ENCODE data around the gene XAB2.
"Not testable (repeated sequence)": the region's sequence is repeated elsewhere in the genome, so short reads cannot be mapped to it uniquely, and the experiment has no call there.

XAB2 gene

DNA sequence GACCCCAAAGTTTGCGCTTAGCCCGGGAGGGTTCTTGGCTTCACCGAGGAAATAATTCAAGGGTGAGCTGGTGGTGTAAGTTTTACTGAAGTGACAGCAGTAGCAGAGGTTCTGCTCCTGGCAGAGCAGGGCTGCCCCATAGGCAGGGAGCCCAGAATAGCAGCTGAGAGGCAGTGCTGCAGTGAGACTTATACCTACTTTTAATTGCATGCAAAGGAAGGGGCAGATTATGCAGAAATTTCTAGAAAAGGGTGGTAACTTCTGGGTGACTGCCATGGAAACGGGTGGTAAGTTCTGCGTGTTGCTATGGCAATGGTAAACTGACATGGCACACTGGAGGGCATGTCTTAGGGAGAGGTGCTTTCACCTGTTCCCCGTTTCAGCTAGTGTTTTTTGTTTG is 51.2 kb downstream of the XAB2 start:
- Mint-ChIP-seq H3K27ac (no peak overlapping the region), H3K4me3 (no peak overlapping the region), H3K9me3 (no peaks in the 10 kb centered on the region), H3K4me1 (ENCODE audit: low read depth) (peaks cover 14% of the 10 kb centered on the region), H3K36me3 (ENCODE audit: low read depth) (no peaks in the 10 kb centered on the region), H3K27me3 (peaks cover 53% of the 10 kb centered on the region)
- intact Hi-C loops (cut with micrococcal nuclease), result no loop called here

DNA sequence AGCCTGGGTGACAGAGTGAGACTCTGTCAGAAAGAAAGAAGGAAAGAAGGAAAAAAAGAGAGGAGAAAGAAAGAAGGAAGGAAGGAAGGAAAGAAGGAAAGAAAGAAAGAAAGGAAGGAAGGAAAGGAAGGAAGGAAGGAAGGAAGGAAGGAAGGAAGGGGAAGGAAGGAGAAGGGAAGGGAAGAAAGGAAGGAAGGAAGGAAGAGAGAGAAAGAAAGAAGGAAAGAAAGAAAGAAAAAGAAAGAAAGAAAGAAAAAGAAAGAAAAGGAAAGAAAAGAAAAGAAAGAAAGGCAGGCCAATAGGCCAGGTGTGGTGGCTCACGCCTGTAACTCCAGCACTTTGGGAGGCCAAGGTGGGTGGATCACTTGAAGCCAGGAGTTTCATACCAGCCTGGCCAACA is 51.9 kb downstream of the XAB2 start:
- H3K36me3 Mint-ChIP-seq (ENCODE audit: low read depth); H3K4me3 Mint-ChIP-seq; intact Hi-C loops (cut with micrococcal nuclease); H3K27ac Mint-ChIP-seq; H3K9me3 Mint-ChIP-seq: not testable (repeated sequence)
- Mint-ChIP-seq H3K4me1 (ENCODE audit: low read depth) (peaks cover 14% of the 10 kb centered on the region), H3K27me3 (peaks cover 48% of the 10 kb centered on the region)

DNA sequence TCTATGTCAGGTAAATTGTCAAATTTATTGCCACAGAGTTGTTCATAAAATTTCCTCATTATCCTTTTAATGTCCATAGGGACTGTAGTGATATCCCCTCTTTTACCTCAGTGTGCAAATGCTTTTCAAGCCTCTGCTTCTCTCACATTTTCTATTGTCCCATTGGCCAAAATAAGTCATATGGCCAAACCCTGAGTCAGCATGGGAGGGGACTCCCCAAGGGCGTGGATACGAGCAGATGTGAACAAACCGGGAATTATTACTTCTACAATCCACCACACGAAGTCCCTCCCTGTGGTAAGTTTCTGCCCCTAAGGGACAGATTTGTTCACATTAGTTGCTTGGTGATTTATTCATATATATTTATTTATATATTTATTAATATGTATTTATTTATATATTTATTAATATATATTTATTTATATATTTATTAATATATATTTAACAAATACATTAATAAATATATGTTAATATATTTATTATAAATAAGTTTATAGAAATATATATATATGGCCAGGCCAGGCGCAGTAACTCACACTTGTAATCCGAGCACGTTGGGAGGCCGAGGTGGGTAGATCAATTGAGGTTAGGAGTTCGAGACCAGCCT is 53.8 kb downstream of the XAB2 start:
- no peaks in the 10 kb centered on the region for H3K9me3 Mint-ChIP-seq
- intact Hi-C loops (cut with micrococcal nuclease), result no loop called here
- H3K27me3 Mint-ChIP-seq, result peaks cover 38% of the 10 kb centered on the region
- H3K4me3 Mint-ChIP-seq, result no peak overlapping the region
- no peak overlapping the region for H3K27ac Mint-ChIP-seq
- H3K4me1 Mint-ChIP-seq (ENCODE audit: low read depth), result peaks cover 14% of the 10 kb centered on the region
- H3K36me3 Mint-ChIP-seq (ENCODE audit: low read depth), result no peaks in the 10 kb centered on the region

DNA sequence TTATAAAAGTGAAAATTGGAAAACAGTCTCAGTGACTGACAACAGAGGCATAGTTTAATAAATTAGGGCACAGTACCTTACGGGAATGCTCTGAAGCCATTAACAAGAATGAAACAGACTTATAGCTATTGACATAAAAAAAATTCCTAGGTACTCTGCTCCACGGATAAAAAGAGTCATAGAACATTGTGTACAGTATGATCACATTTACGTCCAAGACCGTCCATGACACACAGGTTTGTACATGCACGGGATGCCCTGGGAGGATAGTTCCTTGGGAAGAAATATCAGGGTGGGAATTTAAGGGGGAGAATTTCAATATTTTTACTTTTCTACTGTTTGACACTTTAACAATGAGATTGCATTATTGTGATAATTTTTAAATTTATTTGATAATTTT is 58.6 kb downstream of the XAB2 start:
- H3K9me3 Mint-ChIP-seq, result no peaks in the 10 kb centered on the region
- intact Hi-C loops (cut with micrococcal nuclease), result no loop called here
- H3K36me3 Mint-ChIP-seq (ENCODE audit: low read depth), result no peaks in the 10 kb centered on the region
- no peak overlapping the region for H3K27ac Mint-ChIP-seq
- H3K4me3 Mint-ChIP-seq, result no peak overlapping the region
- H3K27me3 Mint-ChIP-seq, result peaks cover 14% of the 10 kb centered on the region
- peaks cover 8% of the 10 kb centered on the region for H3K4me1 Mint-ChIP-seq (ENCODE audit: low read depth)

All from dendritic cell treated with granulocyte-macrophage colony-stimulating factor and Interleukin-4, amounts not matched to agents 40 ng/mL and 50 ng/mL, for 4 days (primary cell).